Activated CD4-positive, alpha-beta T cell treated with anti-CD3 and anti-CD28 coated beads, Interleukin-2, amount 50 U/mL, for 16 hours (primary cell): ENCODE measurements around the gene CARD8.

Source experiments
- DNase-seq: peaks from one replicate; pipeline ENCODE4 v3.0.0-alpha.2; 2020

CARD8 gene

DNA sequence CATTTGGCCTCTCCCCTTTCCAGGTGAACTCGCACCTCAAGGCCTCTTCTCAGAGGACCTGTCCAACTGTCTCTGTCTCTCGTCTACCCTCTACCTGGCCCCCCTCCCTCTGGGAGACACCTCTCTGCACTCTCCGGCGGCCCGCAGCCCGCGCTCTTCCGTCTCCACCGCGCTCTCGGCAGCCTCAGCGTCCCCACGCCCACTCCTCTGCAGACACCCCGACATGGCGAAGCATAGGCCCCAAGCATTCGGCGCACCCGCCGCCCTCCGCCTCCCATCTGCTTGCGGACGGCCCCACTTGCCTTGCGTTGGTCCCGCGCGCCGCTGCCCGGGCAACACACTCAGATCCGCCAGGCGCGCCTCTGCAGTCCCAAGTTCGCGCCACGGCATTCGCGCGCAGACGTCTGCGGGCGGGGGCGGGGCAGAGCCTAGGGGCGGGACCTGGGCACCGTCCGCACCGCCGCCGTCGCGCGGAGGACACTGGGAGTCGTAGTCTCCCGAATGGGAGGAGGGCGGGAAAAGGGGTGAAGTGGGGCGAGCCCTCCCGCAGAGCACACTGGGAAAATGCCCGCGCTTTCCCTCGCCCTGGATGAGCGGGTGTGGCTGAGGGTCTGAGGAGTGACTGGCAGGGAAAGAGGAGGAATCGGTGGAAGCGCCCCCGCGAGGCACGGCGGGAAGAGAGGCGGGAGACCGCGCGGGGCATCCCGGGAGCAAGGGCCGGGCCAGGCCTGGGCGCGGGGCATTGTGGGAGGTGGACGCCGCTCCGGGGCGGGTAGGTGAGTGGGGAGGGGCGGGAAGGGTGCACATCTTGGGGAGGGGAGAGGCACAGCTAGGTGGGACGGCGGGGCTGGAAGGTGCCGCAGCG is 85.5 kb downstream of the CARD8 start, which contains the start of the genes LIG1 and ZSWIM9:
LIG1 (minus strand) TSS at position 406 of the 865 bp plus-strand sequence. CDS start 4,778 bp downstream, outside the sequence.
ZSWIM9 (plus strand) TSS at position 742 of the 865 bp plus-strand sequence. CDS start 1,123 bp downstream, outside the sequence.
- peak; percentile 93 for DNase-seq

DNA sequence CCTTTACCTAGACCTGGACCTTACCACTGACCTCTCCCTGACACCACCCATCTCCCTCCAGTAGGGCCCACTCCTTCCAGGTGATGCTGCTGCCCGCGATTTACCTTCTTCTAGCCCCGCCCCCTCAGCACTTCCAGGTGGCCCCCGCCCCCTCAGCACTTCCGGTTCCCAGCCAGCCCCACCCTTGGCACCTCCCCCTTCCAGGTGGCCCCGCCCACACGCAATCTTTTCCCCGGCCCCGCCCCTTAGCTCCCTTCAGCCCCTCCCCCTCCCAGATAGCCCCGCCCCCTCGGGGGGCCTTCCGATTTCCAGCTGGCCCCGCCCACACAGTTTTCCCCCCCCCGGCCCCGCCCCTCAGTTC is 86.2 kb downstream of the CARD8 start:
- DNase-seq: peak; percentile 90

DNA sequence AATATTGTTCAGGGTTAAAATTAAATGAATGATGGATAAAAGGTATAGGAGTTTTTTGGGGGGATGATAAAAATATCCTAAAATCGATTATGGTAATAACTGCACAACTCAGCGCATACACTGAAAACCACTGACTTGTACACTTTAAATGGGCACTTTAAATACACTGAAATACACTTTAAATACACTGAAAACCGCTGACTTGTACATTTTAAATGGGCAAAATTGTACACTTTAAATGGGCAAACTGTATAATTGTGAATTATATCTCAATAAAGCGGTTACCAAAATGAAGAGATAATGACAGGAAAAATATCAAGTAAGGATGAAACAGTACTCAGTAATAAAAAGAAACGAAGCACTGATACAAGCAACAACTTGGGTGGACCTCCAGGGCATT is 87.0 kb downstream of the CARD8 start:
- no peak for DNase-seq

DNA sequence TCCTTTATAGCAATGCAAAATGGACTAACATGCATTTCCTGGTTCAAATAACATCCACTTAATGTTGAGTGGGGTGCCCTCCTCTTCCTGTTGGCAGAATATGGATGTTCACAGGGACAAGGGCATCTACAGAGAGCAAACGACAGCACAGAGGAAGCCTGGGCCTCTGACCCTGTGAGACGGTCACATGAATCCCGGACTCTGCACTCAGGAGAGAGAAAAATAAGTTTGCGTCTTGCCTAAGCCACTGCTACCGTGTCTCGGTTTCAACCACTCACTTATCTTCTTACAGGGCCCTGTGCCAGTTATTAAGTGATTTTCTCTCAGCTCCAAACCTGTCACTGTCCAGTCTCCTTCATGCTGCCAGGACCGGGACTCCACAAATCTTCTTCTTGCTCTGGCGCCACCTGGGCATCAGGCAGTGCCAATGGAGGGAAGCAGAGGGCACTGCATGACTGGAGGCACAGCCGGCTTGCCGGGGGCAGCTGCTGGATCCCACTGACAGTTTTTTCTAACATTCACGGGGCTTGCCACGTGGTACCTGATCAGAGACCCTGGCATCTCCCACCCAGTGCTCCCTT is 97.4 kb downstream of the CARD8 start:
- no peak for DNase-seq
